WERI-Rb-1 (cell line): ENCODE measurements around the gene SMPD3.

Experiments
- DNase-seq: peaks from one replicate; pipeline ENCODE4 v3.0.0-alpha.2; 2020
- H3K27ac ChIP-seq: fragments of 250-450 bp; sonication (Bioruptor Pico); 2 replicates; pipeline ENCODE4 v1.5.1; 2020; ENCODE audit warnings: mild to moderate bottlenecking, moderate library complexity
- H3K27me3 ChIP-seq: fragments of 250-450 bp; sonication (Bioruptor Pico); 2 replicates; pipeline ENCODE4 v1.5.1; 2021; ENCODE audit warnings: mild to moderate bottlenecking, low read depth, moderate library complexity; ENCODE audit not compliant: insufficient read depth, severe bottlenecking
- H3K36me3 ChIP-seq: fragments of 250-450 bp; sonication (Bioruptor Pico); 2 replicates; pipeline ENCODE4 v1.5.1; 2020; ENCODE audit warnings: mild to moderate bottlenecking, moderate library complexity
- H3K4me3 ChIP-seq: 2 replicates; pipeline ENCODE4 v1.5.1; 2011; ENCODE audit warnings: low read depth, mild to moderate bottlenecking, control low read depth, low read length
- H3K9me3 ChIP-seq: fragments of 250-450 bp; sonication (Bioruptor Pico); 2 replicates; pipeline ENCODE4 v1.5.1; 2021; ENCODE audit warnings: mild to moderate bottlenecking, moderate library complexity; ENCODE audit not compliant: severe bottlenecking
- CTCF ChIP-seq: IDR thresholded peaks from 2 replicates; pipeline ENCODE4 v1.5.1; 2011; ENCODE audit warnings: low read depth, mild to moderate bottlenecking, control low read depth, inconsistent platforms, low read length

Gene SMPD3

GRCh38 chr16:68377667-68378393, 70.5 kb downstream of the SMPD3 start:
- H3K27me3 ChIP-seq, result no peaks in the 10 kb centered on the region
- no peak overlapping the region for H3K4me3 ChIP-seq
- H3K27ac ChIP-seq, result no peak overlapping the region
- no peak for TF ChIP-seq CTCF
- H3K9me3 ChIP-seq, result no peaks in the 10 kb centered on the region
- no peaks in the 10 kb centered on the region for H3K36me3 ChIP-seq
- DNase-seq, result no peak

GRCh38 chr16:68377221-68377620, 71.1 kb downstream of the SMPD3 start:
- H3K27me3 ChIP-seq, result no peaks in the 10 kb centered on the region
- H3K27ac ChIP-seq, result no peak overlapping the region
- TF ChIP-seq CTCF, result no peak
- H3K36me3 ChIP-seq, result no peaks in the 10 kb centered on the region
- H3K9me3 ChIP-seq, result no peaks in the 10 kb centered on the region
- H3K4me3 ChIP-seq, result no peak overlapping the region
- no peak for DNase-seq

- Histone ChIP-seq H3K27me3 (no peaks in the 10 kb centered on the region), H3K4me3 (no peak overlapping the region), H3K27ac (no peak overlapping the region), H3K9me3 (no peaks in the 10 kb centered on the region), H3K36me3 (no peaks in the 10 kb centered on the region)
- TF ChIP-seq CTCF, result no peak
- DNase-seq, result no peak
These were observed 71.7 kb downstream of the SMPD3 start for GRCh38 chr16:68376590-68376989.

- no peaks in the 10 kb centered on the region for H3K27me3 ChIP-seq
- no peaks in the 10 kb centered on the region for H3K36me3 ChIP-seq
- no peak for DNase-seq
These were observed 72.3 kb downstream of the SMPD3 start for GRCh38 chr16:68375801-68376536.

GRCh38 chr16:68374961-68375660, 73.2 kb downstream of the SMPD3 start:
- TF ChIP-seq CTCF, result no peak
- H3K27ac ChIP-seq, result no peak overlapping the region
- no peaks in the 10 kb centered on the region for H3K36me3 ChIP-seq
- H3K9me3 ChIP-seq, result no peaks in the 10 kb centered on the region
- H3K27me3 ChIP-seq, result no peaks in the 10 kb centered on the region
- no peak for DNase-seq
- no peak overlapping the region for H3K4me3 ChIP-seq

More at GRCh38 chr16:68375801-68376536, 72.3 kb downstream of the SMPD3 start:
- H3K27ac ChIP-seq, result no peak overlapping the region
- no peak overlapping the region for H3K4me3 ChIP-seq
- no peak for TF ChIP-seq CTCF
- H3K9me3 ChIP-seq, result no peaks in the 10 kb centered on the region
